Astrocyte of the spinal cord (primary cell): Measurements from ENCODE around the gene PARD3B.
A peak's percentile ranks its signal among the peaks of the same experiment; 100 is the strongest.

Experiments used
- DNase-seq: peaks from one replicate; pipeline ENCODE4 v3.0.0; 2011; ENCODE audit warnings: low read depth, low spot score
- H3K4me3 ChIP-seq: 2 replicates; pipeline ENCODE4 v1.5.1; 2011; ENCODE audit warnings: low read depth, mild to moderate bottlenecking, low read length, moderate library complexity
- in situ Hi-C: cut with HindIII; loops from 2 replicates; pipeline ENCODE4 v1.10.0; 2017; ENCODE audit warnings: low sequenced_read_pairs
- TF ChIP-seq, protein P1 (sequence below): IDR thresholded peaks from 2 replicates; pipeline ENCODE4 v1.5.1; 2012; ENCODE audit warnings: low read depth, mild to moderate bottlenecking, low read length, inconsistent platforms

Gene PARD3B

DNA sequence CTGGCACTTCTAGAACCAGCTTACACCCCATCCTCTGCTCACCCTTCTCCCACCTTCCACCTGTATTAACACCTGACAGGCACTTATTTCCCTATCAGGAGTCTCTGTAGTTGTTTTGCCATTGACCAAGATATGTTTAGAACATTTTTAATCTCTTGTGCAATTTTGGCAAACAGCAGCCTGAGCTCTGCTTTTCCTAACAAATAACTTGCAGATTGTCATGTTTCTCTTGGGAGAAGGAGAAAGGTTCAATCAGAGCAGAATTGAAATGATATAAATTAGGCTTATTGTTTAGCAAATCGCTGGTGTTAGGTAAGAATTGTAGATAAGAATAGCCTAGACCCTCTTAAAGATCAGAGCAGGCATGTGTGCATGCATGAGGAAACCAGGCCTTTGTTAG lies 225.5 kb downstream of the PARD3B start:
- H3K4me3 ChIP-seq: no peak overlapping the region
- no peak for DNase-seq
- in situ Hi-C loops: no loop called here
- TF ChIP-seq, protein P1, sequence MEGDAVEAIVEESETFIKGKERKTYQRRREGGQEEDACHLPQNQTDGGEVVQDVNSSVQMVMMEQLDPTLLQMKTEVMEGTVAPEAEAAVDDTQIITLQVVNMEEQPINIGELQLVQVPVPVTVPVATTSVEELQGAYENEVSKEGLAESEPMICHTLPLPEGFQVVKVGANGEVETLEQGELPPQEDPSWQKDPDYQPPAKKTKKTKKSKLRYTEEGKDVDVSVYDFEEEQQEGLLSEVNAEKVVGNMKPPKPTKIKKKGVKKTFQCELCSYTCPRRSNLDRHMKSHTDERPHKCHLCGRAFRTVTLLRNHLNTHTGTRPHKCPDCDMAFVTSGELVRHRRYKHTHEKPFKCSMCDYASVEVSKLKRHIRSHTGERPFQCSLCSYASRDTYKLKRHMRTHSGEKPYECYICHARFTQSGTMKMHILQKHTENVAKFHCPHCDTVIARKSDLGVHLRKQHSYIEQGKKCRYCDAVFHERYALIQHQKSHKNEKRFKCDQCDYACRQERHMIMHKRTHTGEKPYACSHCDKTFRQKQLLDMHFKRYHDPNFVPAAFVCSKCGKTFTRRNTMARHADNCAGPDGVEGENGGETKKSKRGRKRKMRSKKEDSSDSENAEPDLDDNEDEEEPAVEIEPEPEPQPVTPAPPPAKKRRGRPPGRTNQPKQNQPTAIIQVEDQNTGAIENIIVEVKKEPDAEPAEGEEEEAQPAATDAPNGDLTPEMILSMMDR: no peak

DNA sequence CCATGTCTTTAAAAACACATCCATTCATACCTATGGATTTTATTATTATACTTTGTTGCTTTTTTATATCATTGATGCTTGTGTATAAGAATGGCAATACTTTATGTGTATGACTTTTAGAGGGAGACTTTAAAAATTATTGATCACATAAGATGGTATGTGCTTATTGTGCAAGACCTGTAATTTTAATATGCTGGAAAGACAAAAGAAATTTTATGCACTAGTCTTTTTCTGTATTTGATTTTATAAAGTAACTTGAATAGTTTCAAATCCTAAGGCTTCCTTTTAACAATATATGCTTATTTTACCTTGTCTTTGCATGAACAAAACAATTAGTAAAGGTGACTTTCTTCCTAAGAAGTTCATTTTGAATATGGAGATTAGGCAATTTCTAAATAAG lies 226.4 kb downstream of the PARD3B start:
- TF ChIP-seq, protein P1: no peak
- no peak for DNase-seq
- in situ Hi-C loops: no loop called here
- H3K4me3 ChIP-seq: no peak overlapping the region

DNA sequence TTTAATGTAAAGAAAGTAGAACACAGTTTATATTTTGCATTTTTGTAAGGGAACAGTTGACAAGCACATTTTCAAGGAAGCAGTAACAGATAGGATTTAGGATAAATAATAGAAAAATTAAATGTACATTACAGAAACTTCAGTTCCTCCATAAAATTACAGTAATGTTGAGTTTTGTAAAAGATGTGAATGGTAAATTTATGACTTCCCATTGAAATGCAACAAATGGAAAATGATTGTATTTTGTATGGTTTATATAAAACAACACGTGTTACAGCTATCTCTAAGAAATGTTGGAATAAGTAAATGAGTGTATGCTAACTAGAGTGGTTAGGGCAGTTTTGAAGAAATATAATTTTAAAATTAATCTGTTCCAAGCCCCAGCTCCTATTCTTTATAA lies 227.3 kb downstream of the PARD3B start:
- no peak for DNase-seq
- in situ Hi-C loops: no loop called here
- TF ChIP-seq, protein P1: no peak
- H3K4me3 ChIP-seq: no peak overlapping the region

DNA sequence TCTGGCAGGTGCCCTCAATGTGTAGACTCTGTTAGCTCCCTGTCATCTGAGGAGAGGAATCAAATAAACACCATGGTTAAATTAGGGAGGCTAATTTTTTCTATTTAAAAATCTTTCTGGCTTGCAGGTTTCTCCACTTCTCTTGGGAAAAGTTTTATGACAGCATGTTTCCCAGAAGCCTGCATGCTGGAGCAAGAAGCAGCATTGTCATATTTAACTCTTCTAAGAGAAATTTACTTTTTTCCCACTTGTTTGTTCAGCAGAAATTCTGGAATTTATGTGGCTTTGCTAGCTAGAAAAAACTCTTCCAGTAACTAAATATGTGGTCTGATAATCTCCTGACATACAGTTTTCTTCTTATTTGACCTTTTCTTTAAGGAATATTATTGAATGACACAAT lies 230.5 kb downstream of the PARD3B start:
- in situ Hi-C loops: no loop called here

DNA sequence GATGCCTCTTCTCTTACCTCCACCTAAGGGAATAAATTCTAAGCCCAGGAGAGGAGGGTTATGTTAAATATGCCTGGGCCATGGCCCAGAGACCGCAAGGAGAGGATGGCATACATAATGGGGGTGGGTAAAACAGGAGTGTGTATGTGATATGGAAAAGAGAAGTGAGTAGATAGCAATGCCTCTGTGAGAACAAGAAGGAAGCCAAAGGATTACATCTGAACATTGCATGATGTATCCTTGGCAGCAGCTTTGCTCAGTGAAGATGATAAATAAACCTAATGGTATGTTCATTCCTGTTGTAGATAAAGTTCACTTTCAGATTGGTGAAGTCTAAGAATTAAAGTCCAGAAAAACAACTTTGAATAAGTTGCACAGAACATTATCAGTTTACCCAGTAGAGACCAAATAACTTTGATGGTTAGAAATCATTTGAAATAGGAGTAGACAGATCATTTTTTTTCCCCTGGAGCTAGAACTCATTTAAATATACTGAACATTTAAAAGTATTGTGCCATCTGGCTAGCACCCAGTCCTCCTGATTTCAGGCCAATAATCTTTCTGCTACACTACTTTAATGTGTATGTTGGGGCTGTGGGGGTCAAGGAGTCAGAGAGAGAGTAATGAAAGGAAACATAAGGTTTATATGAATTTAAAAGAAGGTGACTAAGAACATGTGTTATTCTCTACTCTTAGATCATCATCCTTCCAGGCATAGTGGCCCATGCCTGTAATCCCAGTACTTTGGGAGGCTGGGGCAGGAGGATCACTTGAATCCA lies 231.7 kb downstream of the PARD3B start:
- in situ Hi-C loops: no loop called here
- TF ChIP-seq, protein P1: no peak
- no peak overlapping the region for H3K4me3 ChIP-seq
- peak; percentile 36 for DNase-seq

More for the DNA sequence above, 230.5 kb downstream of the PARD3B start:
- TF ChIP-seq, protein P1: no peak
- H3K4me3 ChIP-seq: no peak overlapping the region
- DNase-seq: no peak

DNA sequence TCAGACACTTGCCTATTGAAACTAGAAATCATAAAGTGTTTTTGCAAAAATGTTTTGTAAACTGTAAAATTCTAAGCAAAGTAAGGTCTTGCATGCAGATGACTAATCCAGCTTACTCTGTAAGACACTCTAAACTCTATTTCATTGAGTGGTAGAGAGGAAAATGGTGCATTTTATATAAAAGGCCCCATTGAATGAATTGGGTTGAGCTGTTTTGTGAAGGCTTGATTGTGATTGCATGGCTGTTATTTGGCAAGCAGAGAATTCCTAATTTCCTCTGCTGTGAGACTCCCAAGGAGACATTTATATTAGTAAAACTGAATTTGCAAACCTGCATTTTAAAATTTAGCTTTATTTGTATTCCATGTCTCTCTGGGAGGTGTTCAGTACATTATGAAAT lies 234.5 kb downstream of the PARD3B start:
- no peak overlapping the region for H3K4me3 ChIP-seq
- in situ Hi-C loops: no loop called here
- no peak for DNase-seq
- TF ChIP-seq, protein P1: no peak
